ENCODE data around the gene RAPGEF6.
"Not testable (repeated sequence)": the region's sequence is repeated elsewhere in the genome, so short reads cannot be mapped to it uniquely, and the experiment has no call there.

RAPGEF6 gene

GRCh38 chr5:131607418-131607817 is 27.6 kb downstream of the RAPGEF6 start:
- peaks cover 6% of the 10 kb centered on the region for H3K36me3 Mint-ChIP-seq
- H3K4me1 Mint-ChIP-seq (ENCODE audit: low read depth): peaks cover 62% of the 10 kb centered on the region
- no peaks in the 10 kb centered on the region for H3K9me3 Mint-ChIP-seq (ENCODE audit: low read depth)
- no peaks in the 10 kb centered on the region for H3K27me3 Mint-ChIP-seq
- H3K4me3 Mint-ChIP-seq: no peak overlapping the region
- no peak overlapping the region for H3K27ac Mint-ChIP-seq

DNA sequence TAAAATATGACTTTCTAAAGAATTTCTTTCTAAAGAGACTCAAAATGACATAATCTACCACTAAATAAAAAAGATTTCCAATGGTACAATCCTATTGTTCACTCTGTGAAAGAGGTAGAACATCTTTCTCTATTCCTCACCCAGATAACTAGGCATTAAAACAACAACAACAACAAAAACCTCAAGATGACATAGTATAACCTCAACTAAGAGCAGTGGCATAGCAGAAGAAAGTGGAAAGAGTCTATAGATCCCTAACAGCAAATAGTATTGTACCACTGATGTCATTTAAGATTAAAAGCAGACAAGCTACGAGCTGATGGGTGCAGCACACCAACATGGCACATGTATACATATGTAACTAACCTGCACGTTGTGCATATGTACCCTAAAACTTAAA is 29.9 kb downstream of the RAPGEF6 start:
- peaks cover 11% of the 10 kb centered on the region for H3K36me3 Mint-ChIP-seq
- peaks cover 51% of the 10 kb centered on the region for H3K4me1 Mint-ChIP-seq (ENCODE audit: low read depth)
- H3K4me3 Mint-ChIP-seq: no peak overlapping the region
- H3K27me3 Mint-ChIP-seq: no peaks in the 10 kb centered on the region
- H3K9me3 Mint-ChIP-seq (ENCODE audit: low read depth): no peaks in the 10 kb centered on the region
- no peak overlapping the region for H3K27ac Mint-ChIP-seq

- Mint-ChIP-seq H3K36me3 (peaks cover 3% of the 10 kb centered on the region), H3K27me3 (no peaks in the 10 kb centered on the region), H3K4me3 (peak overlapping the region; percentile 56), H3K9me3 (ENCODE audit: low read depth) (no peaks in the 10 kb centered on the region), H3K4me1 (ENCODE audit: low read depth) (peaks cover 66% of the 10 kb centered on the region), H3K27ac (peak overlapping the region; percentile 70)
These were observed 39.7 kb downstream of the RAPGEF6 start for GRCh38 chr5:131595088-131596033.

GRCh38 chr5:131593921-131594320 is 41.1 kb downstream of the RAPGEF6 start:
- Mint-ChIP-seq H3K9me3 (ENCODE audit: low read depth) (no peaks in the 10 kb centered on the region), H3K36me3 (no peaks in the 10 kb centered on the region), H3K27ac (peak overlapping the region; percentile 70), H3K4me3 (no peak overlapping the region), H3K4me1 (ENCODE audit: low read depth) (peaks cover 68% of the 10 kb centered on the region), H3K27me3 (no peaks in the 10 kb centered on the region)

DNA sequence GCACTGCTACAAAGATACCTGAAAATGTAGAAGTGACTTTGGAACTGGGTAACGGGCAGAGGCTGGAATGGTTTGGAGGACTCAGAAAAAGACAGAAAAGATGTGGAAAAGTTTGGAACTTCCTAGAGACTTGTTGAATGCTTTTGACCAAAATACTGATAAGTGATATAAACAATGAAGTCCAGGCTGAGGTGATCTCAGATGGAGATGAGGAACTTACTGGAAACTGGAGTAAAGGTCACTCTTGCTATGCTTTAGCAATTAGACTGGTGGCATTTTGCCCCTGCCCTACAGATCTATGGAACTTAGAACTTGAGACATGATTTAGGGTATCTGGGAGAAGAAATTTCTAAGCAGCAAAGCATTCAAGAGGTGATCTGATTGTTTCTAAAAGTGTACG is 41.6 kb downstream of the RAPGEF6 start:
- not testable (repeated sequence) for H3K4me3 Mint-ChIP-seq; H3K9me3 Mint-ChIP-seq (ENCODE audit: low read depth); H3K36me3 Mint-ChIP-seq; H3K27me3 Mint-ChIP-seq
- Mint-ChIP-seq H3K27ac (peak overlapping the region; percentile 70), H3K4me1 (ENCODE audit: low read depth) (peaks cover 65% of the 10 kb centered on the region)

- Mint-ChIP-seq H3K9me3 (ENCODE audit: low read depth) (no peaks in the 10 kb centered on the region), H3K36me3 (peaks cover 2% of the 10 kb centered on the region), H3K27ac (no peak overlapping the region), H3K4me3 (no peak overlapping the region), H3K4me1 (ENCODE audit: low read depth) (peaks cover 54% of the 10 kb centered on the region), H3K27me3 (no peaks in the 10 kb centered on the region)
These were observed 45.3 kb downstream of the RAPGEF6 start for GRCh38 chr5:131589510-131590348.

DNA sequence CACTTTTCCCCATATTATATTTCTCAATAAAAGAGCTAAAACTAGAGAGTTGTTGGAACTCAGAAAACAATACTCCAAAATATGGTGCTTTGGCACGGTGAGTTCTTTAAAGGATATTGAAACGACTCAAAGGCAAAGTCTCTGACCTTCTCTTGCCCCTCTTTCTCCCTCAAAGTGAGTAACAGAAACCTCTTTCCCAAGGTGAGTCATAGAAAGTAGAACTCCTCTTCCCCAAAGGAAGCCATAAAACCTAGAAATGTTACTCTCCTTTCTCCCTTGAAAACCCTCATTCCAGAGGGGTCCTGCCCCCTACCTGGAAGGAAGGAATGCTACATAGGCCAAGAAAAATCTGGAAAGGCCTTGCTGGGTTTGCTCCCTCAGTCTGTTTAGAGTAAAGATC is 47.5 kb downstream of the RAPGEF6 start:
- peaks cover 55% of the 10 kb centered on the region for H3K4me1 Mint-ChIP-seq (ENCODE audit: low read depth)
- H3K9me3 Mint-ChIP-seq (ENCODE audit: low read depth): no peaks in the 10 kb centered on the region
- no peak overlapping the region for H3K4me3 Mint-ChIP-seq
- H3K27ac Mint-ChIP-seq: no peak overlapping the region
- no peaks in the 10 kb centered on the region for H3K27me3 Mint-ChIP-seq
- H3K36me3 Mint-ChIP-seq: peaks cover 2% of the 10 kb centered on the region

- Mint-ChIP-seq H3K4me1 (ENCODE audit: low read depth) (peaks cover 59% of the 10 kb centered on the region), H3K27ac (no peak overlapping the region), H3K4me3 (no peak overlapping the region)
These were observed 53.3 kb downstream of the RAPGEF6 start for GRCh38 chr5:131581702-131582101.

GRCh38 chr5:131579917-131580671 is 54.9 kb downstream of the RAPGEF6 start:
- Mint-ChIP-seq H3K4me1 (ENCODE audit: low read depth) (peaks cover 52% of the 10 kb centered on the region), H3K27ac (no peak overlapping the region), H3K36me3 (peaks cover 19% of the 10 kb centered on the region), H3K27me3 (no peaks in the 10 kb centered on the region), H3K4me3 (no peak overlapping the region), H3K9me3 (ENCODE audit: low read depth) (peaks cover 5% of the 10 kb centered on the region)

More at GRCh38 chr5:131581702-131582101, 53.3 kb downstream of the RAPGEF6 start:
- peaks cover 5% of the 10 kb centered on the region for H3K9me3 Mint-ChIP-seq (ENCODE audit: low read depth)
- peaks cover 19% of the 10 kb centered on the region for H3K36me3 Mint-ChIP-seq
- no peaks in the 10 kb centered on the region for H3K27me3 Mint-ChIP-seq

DNA sequence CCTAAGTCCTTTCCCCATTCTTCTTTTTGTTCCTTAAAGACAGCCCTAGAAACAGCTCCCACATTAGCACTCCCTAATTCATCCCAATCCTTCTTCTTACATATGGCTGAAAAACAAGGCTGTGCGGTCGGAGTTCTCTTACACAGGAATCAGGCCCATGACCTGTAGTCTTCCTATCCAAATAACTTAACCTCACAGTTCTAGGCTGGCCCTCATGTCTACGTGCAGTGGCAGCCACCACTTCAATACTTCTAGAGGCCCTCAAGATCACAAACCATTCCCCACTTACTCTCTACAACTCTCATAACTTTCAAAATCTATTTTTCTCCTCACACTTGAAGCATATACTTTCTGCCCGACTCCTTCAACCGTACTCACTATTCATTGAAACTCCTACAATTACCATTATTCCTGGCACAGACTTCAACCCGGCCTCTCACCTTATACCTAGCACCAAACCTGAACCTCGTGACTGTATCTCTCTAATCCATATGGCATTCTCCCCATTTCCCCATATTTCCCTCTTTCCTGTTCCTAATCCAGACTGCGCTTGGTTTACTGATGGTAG is 59.3 kb downstream of the RAPGEF6 start:
- peaks cover 5% of the 10 kb centered on the region for H3K9me3 Mint-ChIP-seq (ENCODE audit: low read depth)

DNA sequence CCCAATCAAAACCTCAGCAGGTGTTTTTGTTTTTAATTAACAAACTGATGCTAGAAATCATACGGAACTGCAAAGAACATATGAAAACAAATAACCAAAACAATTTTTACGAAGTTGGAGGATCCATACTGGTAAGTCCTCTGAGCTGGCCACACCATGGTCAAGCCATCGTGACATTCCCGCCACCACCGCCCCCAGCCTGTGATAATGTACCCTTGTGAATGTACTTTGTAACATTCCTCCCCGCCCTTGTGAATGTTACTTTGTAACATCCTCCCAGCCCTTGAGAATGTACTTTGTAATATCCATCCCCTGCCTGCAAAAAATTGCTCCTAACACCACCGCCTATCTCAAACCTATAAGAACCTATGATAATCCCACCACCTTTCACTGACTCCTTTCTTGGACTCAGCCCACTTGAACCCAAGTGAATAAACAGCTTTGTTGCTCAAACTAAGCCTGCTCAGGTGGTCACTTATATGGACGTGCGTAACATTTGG is 63.3 kb downstream of the RAPGEF6 start:
- Mint-ChIP-seq H3K9me3 (ENCODE audit: low read depth) (no peaks in the 10 kb centered on the region), H3K4me1 (ENCODE audit: low read depth) (peaks cover 44% of the 10 kb centered on the region), H3K36me3 (peaks cover 13% of the 10 kb centered on the region), H3K27me3 (no peaks in the 10 kb centered on the region), H3K27ac (no peak overlapping the region), H3K4me3 (no peak overlapping the region)

More for the DNA sequence above, 59.3 kb downstream of the RAPGEF6 start:
- no peaks in the 10 kb centered on the region for H3K27me3 Mint-ChIP-seq
- H3K27ac Mint-ChIP-seq: no peak overlapping the region
- peaks cover 39% of the 10 kb centered on the region for H3K4me1 Mint-ChIP-seq (ENCODE audit: low read depth)
- H3K36me3 Mint-ChIP-seq: peaks cover 21% of the 10 kb centered on the region
- H3K4me3 Mint-ChIP-seq: no peak overlapping the region

- H3K9me3 Mint-ChIP-seq (ENCODE audit: low read depth): no peaks in the 10 kb centered on the region
- H3K27me3 Mint-ChIP-seq: no peaks in the 10 kb centered on the region
- H3K36me3 Mint-ChIP-seq: peaks cover 13% of the 10 kb centered on the region
- H3K4me3 Mint-ChIP-seq: no peak overlapping the region
- H3K4me1 Mint-ChIP-seq (ENCODE audit: low read depth): peaks cover 44% of the 10 kb centered on the region
- H3K27ac Mint-ChIP-seq: no peak overlapping the region
These were observed 64.3 kb downstream of the RAPGEF6 start for GRCh38 chr5:131570757-131571156.

- Mint-ChIP-seq H3K9me3 (ENCODE audit: low read depth) (no peaks in the 10 kb centered on the region), H3K36me3 (peaks cover 13% of the 10 kb centered on the region), H3K4me1 (ENCODE audit: low read depth) (peaks cover 51% of the 10 kb centered on the region), H3K4me3 (no peak overlapping the region), H3K27ac (no peak overlapping the region), H3K27me3 (no peaks in the 10 kb centered on the region)
These were observed 70.8 kb downstream of the RAPGEF6 start for GRCh38 chr5:131564229-131564652.
